SK-N-SH treated with all-trans-retinoic acid at 6 μM for 48 hours (cell line): ENCODE measurements around the gene TMEM62.

ENCODE experiments used
- CREB5 ChIP-seq: fragments of 250-450 bp; sonication (Bioruptor Pico); IDR thresholded peaks from 2 replicates; pipeline ENCODE4 v1.5.1; 2020; ENCODE audit warnings: low read depth, mild to moderate bottlenecking, moderate library complexity
- CSRNP3 ChIP-seq: fragments of 250-450 bp; sonication (Bioruptor Pico); IDR thresholded peaks from 2 replicates; pipeline ENCODE4 v1.5.1; 2021; ENCODE audit warnings: mild to moderate bottlenecking, moderate library complexity
- ESRRG ChIP-seq: fragments of 250-450 bp; sonication (Bioruptor Pico); IDR thresholded peaks from 2 replicates; pipeline ENCODE4 v1.6.1; 2021; ENCODE audit warnings: mild to moderate bottlenecking
- GLIS3 ChIP-seq: fragments of 250-450 bp; sonication (Bioruptor Pico); IDR thresholded peaks from 2 replicates; pipeline ENCODE4 v1.5.0; 2020; ENCODE audit warnings: mild to moderate bottlenecking, moderate library complexity
- POU6F1 ChIP-seq: fragments of 250-450 bp; sonication (Bioruptor Pico); IDR thresholded peaks from 2 replicates; pipeline ENCODE4 v1.8.0; 2021; ENCODE audit warnings: low read depth, mild to moderate bottlenecking, moderate library complexity, borderline replicate concordance
- SNAI2 ChIP-seq: fragments of 250-450 bp; sonication (Bioruptor Pico); IDR thresholded peaks from 2 replicates; pipeline ENCODE4 v1.5.0; 2020; ENCODE audit warnings: mild to moderate bottlenecking, moderate library complexity
- ZC3H10 ChIP-seq: fragments of 250-450 bp; sonication (Bioruptor Pico); IDR thresholded peaks from 2 replicates; pipeline ENCODE4 v1.5.1; 2021; ENCODE audit warnings: mild to moderate bottlenecking, moderate library complexity
- ZNF565 ChIP-seq: fragments of 450-650 bp; formaldehyde crosslinking; conservative IDR thresholded peaks from 2 replicates; pipeline ENCODE4 v1.5.0; 2020; ENCODE audit warnings: low read depth, mild to moderate bottlenecking, moderate library complexity
- ZNF8 ChIP-seq: fragments of 450-650 bp; formaldehyde crosslinking; IDR thresholded peaks from 2 replicates; pipeline ENCODE4 v1.5.0; 2020; ENCODE audit warnings: mild to moderate bottlenecking, moderate library complexity

GRCh38 chr15:43095708-43096347 lies 37.6 kb upstream of the TMEM62 start:
- no peak for TF ChIP-seq CSRNP3
- TF ChIP-seq ZNF565 (CRISPR knock-in tag) = no peak
- TF ChIP-seq CREB5 (CRISPR knock-in tag) = no peak
- no peak for TF ChIP-seq SNAI2 (CRISPR knock-in tag)
- no peak for TF ChIP-seq GLIS3 (CRISPR knock-in tag)
- no peak for TF ChIP-seq ZC3H10 (CRISPR knock-in tag)
- TF ChIP-seq POU6F1 (CRISPR knock-in tag) = no peak
- no peak for TF ChIP-seq ZNF8 (CRISPR knock-in tag)
- no peak for TF ChIP-seq ESRRG (CRISPR knock-in tag)
